ENCODE data around the gene FCAMR. TPM values are rescaled to one million over a fixed set of nuclear protein-coding genes. Genes with fewer than 3 reads are reported as not detected.
A peak's percentile ranks its signal among the peaks of the same experiment; 100 is the strongest.

FCAMR gene
- polyA plus RNA-seq, 1 donor (not counting 4 experiments of a cell fraction or from before 2014, with no cell fraction given) = not detected

DNA sequence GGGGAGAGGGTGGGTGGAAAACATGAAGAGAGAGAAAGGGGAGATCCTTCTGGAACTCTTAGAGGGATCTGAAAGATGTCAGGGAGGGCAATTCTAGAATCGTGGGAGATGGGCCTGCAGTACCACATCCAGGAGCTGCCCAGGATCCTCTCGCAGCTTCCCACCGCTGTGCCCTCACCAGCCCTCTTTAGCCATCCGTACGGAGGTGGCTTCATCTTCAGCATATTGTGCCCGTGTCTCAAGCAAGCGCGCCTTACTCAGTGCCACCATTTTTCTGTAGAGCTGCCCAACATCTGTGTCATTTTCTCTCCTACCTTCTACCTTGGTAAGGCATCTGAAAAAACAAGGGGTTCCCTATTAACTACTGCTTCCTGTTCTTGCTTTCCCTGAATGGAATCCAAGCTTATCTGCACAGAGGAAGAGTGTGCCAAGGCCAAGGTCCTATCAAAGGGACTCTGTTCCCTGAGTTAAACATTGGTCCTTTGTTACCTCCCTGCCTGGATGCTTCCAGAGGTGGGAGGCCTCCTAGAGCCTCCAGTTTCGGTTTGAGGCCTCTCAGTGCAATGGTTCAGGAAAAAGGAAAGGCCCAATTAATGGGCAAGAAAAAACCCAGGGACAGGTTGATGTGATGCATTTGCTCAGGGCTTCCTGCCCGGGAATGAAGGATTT is 39.1 kb upstream of the FCAMR start:
- Histone ChIP-seq H4K20me1 (ENCODE audit: control insufficient read depth, extremely low read depth, insufficient read depth, low read length) (no peaks in the 10 kb centered on the region), H3K27ac (ENCODE audit: control insufficient read depth, insufficient read depth, low read length) (no peak overlapping the region), H3K9ac (ENCODE audit: control insufficient read depth, extremely low read depth, insufficient read depth, low read length) (no peak overlapping the region), H3K9me1 (ENCODE audit: control insufficient read depth, extremely low read depth, insufficient read depth, low read length) (no peaks in the 10 kb centered on the region), H3K4me3 (ENCODE audit: control insufficient read depth in 2 of 3, extremely low read depth in 1 of 3, insufficient read depth in 2 of 3, low read depth in 1 of 3, low read length in 3 of 3) (no peak overlapping the region), H3K9me3 (ENCODE audit: control insufficient read depth, low read depth, low read length) (peaks cover 3% of the 10 kb centered on the region), H3K36me3 (ENCODE audit: control insufficient read depth in 2 of 2, extremely low read depth in 1 of 2, insufficient read depth in 2 of 2, low read length in 2 of 2) (no peaks in the 10 kb centered on the region), H3K79me2 (ENCODE audit: control insufficient read depth, insufficient read depth, low read length) (no peaks in the 10 kb centered on the region), H3K27me3 (ENCODE audit: control insufficient read depth, extremely low read depth, insufficient read depth, low read length) (no peaks in the 10 kb centered on the region), H3K4me2 (ENCODE audit: control insufficient read depth, extremely low read depth, insufficient read depth, low read depth, low read length) (no peak overlapping the region), H2AFZ (ENCODE audit: control insufficient read depth, low read length) (no peak overlapping the region), H3K4me1 (ENCODE audit: control insufficient read depth, extremely low read depth, insufficient read depth, low read length) (peaks cover 39% of the 10 kb centered on the region)
- TF ChIP-seq EZH2 (IDR thresholded peaks at IDR 0.05; ENCODE audit: low read length) = no peak
- TF ChIP-seq, protein P1, sequence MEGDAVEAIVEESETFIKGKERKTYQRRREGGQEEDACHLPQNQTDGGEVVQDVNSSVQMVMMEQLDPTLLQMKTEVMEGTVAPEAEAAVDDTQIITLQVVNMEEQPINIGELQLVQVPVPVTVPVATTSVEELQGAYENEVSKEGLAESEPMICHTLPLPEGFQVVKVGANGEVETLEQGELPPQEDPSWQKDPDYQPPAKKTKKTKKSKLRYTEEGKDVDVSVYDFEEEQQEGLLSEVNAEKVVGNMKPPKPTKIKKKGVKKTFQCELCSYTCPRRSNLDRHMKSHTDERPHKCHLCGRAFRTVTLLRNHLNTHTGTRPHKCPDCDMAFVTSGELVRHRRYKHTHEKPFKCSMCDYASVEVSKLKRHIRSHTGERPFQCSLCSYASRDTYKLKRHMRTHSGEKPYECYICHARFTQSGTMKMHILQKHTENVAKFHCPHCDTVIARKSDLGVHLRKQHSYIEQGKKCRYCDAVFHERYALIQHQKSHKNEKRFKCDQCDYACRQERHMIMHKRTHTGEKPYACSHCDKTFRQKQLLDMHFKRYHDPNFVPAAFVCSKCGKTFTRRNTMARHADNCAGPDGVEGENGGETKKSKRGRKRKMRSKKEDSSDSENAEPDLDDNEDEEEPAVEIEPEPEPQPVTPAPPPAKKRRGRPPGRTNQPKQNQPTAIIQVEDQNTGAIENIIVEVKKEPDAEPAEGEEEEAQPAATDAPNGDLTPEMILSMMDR (optimal IDR thresholded peaks at IDR 0.05 in 1 of 3, IDR thresholded peaks at IDR 0.05 in 1 of 3, conservative IDR thresholded peaks at IDR 0.05 in 1 of 3; ENCODE audit: extremely low read depth in 1 of 3, insufficient read depth in 2 of 3, low read length in 3 of 3) = no peak
- FAIRE-seq = no peak
- dilution Hi-C loops (cut with MboI; ENCODE audit: extremely low pct_ligation_motif_present, low sequenced_read_pairs) = no loop called here
- no peak for DNase-seq (ENCODE audit: low read depth, low spot score)

DNA sequence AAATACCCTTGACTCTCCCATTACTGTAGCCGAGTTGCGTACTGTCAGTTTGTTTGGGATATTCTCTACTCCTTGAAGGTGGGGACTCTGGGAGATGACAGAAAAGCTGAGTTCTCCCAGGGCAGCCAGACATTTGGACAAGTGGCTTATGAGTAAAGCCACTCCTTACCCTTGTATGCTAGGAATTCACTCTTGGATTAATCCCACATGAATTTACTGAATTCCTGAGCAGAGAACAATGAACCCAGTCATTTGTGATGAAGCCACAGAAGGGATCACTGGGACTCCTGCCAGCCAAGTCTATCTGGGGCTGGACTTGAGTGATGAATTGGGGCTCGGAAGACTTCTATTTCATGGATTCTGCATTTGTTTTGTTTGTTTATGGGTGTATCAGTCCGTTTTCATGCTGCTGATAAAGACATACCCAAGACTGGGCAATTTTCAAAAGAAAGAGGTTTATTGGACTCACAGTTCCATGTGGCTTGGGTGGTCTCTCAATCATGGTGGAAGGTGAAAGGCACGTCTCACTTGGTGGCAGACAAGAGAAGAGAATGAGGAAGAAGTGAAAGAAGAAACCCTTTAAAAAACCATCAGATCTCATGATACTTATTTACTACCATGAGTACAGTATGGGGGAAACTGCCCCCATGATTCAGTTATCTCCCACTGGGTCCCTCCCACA is 37.2 kb upstream of the FCAMR start:
- no peaks in the 10 kb centered on the region for H3K9me1 ChIP-seq (ENCODE audit: control insufficient read depth, extremely low read depth, insufficient read depth, low read length)
- no peak for TF ChIP-seq EZH2 (IDR thresholded peaks at IDR 0.05; ENCODE audit: low read length)
- TF ChIP-seq, protein P1 (optimal IDR thresholded peaks at IDR 0.05 in 1 of 3, IDR thresholded peaks at IDR 0.05 in 1 of 3, conservative IDR thresholded peaks at IDR 0.05 in 1 of 3; ENCODE audit: extremely low read depth in 1 of 3, insufficient read depth in 2 of 3, low read length in 3 of 3) = no peak
- H3K9me3 ChIP-seq (ENCODE audit: control insufficient read depth, low read depth, low read length) = peaks cover 3% of the 10 kb centered on the region
- H3K9ac ChIP-seq (ENCODE audit: control insufficient read depth, extremely low read depth, insufficient read depth, low read length) = peak overlapping the region; percentile 81
- H3K4me3 ChIP-seq (ENCODE audit: control insufficient read depth in 2 of 3, extremely low read depth in 1 of 3, insufficient read depth in 2 of 3, low read depth in 1 of 3, low read length in 3 of 3) = peak overlapping the region in 2 of 3 experiments; percentile 15 to 19
- no peaks in the 10 kb centered on the region for H3K36me3 ChIP-seq (ENCODE audit: control insufficient read depth in 2 of 2, extremely low read depth in 1 of 2, insufficient read depth in 2 of 2, low read length in 2 of 2)
- no peaks in the 10 kb centered on the region for H3K79me2 ChIP-seq (ENCODE audit: control insufficient read depth, insufficient read depth, low read length)
- FAIRE-seq (peak; percentile 66), DNase-seq (ENCODE audit: low read depth, low spot score) (peak; percentile 94)
- H3K27me3 ChIP-seq (ENCODE audit: control insufficient read depth, extremely low read depth, insufficient read depth, low read length) = no peaks in the 10 kb centered on the region
- H2AFZ ChIP-seq (ENCODE audit: control insufficient read depth, low read length) = no peak overlapping the region
- peak overlapping the region; percentile 97 for H3K27ac ChIP-seq (ENCODE audit: control insufficient read depth, insufficient read depth, low read length)
- peak overlapping the region; percentile 83 for H3K4me2 ChIP-seq (ENCODE audit: control insufficient read depth, extremely low read depth, insufficient read depth, low read depth, low read length)
- dilution Hi-C loops (cut with MboI; ENCODE audit: extremely low pct_ligation_motif_present, low sequenced_read_pairs) = no loop called here
- H3K4me1 ChIP-seq (ENCODE audit: control insufficient read depth, extremely low read depth, insufficient read depth, low read length) = peaks cover 51% of the 10 kb centered on the region
- H4K20me1 ChIP-seq (ENCODE audit: control insufficient read depth, extremely low read depth, insufficient read depth, low read length) = no peaks in the 10 kb centered on the region

All from keratinocyte (primary cell).